ENCODE results near the gene DAGLA.

The DAGLA gene

GRCh38 chr11:61724437-61724836 is 44.2 kb downstream of the DAGLA start:
- H3K9ac ChIP-seq (ENCODE audit: low read length), result no peak overlapping the region
- H3K9me2 ChIP-seq (replicated peaks; ENCODE audit: insufficient read depth, low read length), result no peaks in the 10 kb centered on the region
- no peaks in the 10 kb centered on the region for H3F3A ChIP-seq (ENCODE audit: insufficient read depth)
- no peak overlapping the region for H3K4me2 ChIP-seq (ENCODE audit: low read depth, low read length, poor library complexity, severe bottlenecking)
- H4K20me1 ChIP-seq (ENCODE audit: low read depth, low read length), result no peaks in the 10 kb centered on the region
- no peaks in the 10 kb centered on the region for H3K9me3 ChIP-seq (ENCODE audit: insufficient read depth, low read length)
- no peak overlapping the region for H3K27ac ChIP-seq (ENCODE audit: low read depth, low read length)
- H2AFZ ChIP-seq (ENCODE audit: low read depth, low read length, severe bottlenecking), result no peak overlapping the region
- no peak overlapping the region for H3K4me3 ChIP-seq (ENCODE audit: insufficient read depth, low read length, poor library complexity, severe bottlenecking)
- TF ChIP-seq EZH2phosphoT487 (conservative IDR thresholded peaks at IDR 0.05; ENCODE audit: low read length) (no peak), CTCF (IDR thresholded peaks at IDR 0.05; ENCODE audit: insufficient read depth, low read length, poor library complexity, severe bottlenecking) (no peak)
- no peaks in the 10 kb centered on the region for H3K36me3 ChIP-seq (ENCODE audit: low read length)
- H3K79me2 ChIP-seq (ENCODE audit: insufficient read depth, low read length), result no peaks in the 10 kb centered on the region
- H3K27me3 ChIP-seq (ENCODE audit: low read length), result no peaks in the 10 kb centered on the region

- Histone ChIP-seq H3K4me3 (ENCODE audit: insufficient read depth, low read length, poor library complexity, severe bottlenecking) (no peak overlapping the region), H3K9me3 (ENCODE audit: insufficient read depth, low read length) (no peaks in the 10 kb centered on the region), H3K27me3 (ENCODE audit: low read length) (no peaks in the 10 kb centered on the region), H4K20me1 (ENCODE audit: low read depth, low read length) (no peaks in the 10 kb centered on the region), H3K4me2 (ENCODE audit: low read depth, low read length, poor library complexity, severe bottlenecking) (no peak overlapping the region), H3F3A (ENCODE audit: insufficient read depth) (no peaks in the 10 kb centered on the region), H2AFZ (ENCODE audit: low read depth, low read length, severe bottlenecking) (no peak overlapping the region), H3K9ac (ENCODE audit: low read length) (no peak overlapping the region), H3K9me2 (replicated peaks; ENCODE audit: insufficient read depth, low read length) (no peaks in the 10 kb centered on the region), H3K27ac (ENCODE audit: low read depth, low read length) (no peak overlapping the region), H3K36me3 (ENCODE audit: low read length) (no peaks in the 10 kb centered on the region), H3K79me2 (ENCODE audit: insufficient read depth, low read length) (no peaks in the 10 kb centered on the region)
- TF ChIP-seq EZH2phosphoT487 (conservative IDR thresholded peaks at IDR 0.05; ENCODE audit: low read length), result no peak
- no peak for TF ChIP-seq CTCF (IDR thresholded peaks at IDR 0.05; ENCODE audit: insufficient read depth, low read length, poor library complexity, severe bottlenecking)
Measured at GRCh38 chr11:61725781-61726231, 45.6 kb downstream of the DAGLA start.

- Histone ChIP-seq H3K9me2 (replicated peaks; ENCODE audit: insufficient read depth, low read length) (no peaks in the 10 kb centered on the region), H3K9me3 (ENCODE audit: insufficient read depth, low read length) (no peaks in the 10 kb centered on the region), H3K27me3 (ENCODE audit: low read length) (no peaks in the 10 kb centered on the region), H3K4me2 (ENCODE audit: low read depth, low read length, poor library complexity, severe bottlenecking) (no peak overlapping the region), H4K20me1 (ENCODE audit: low read depth, low read length) (no peaks in the 10 kb centered on the region), H3K9ac (ENCODE audit: low read length) (no peak overlapping the region), H3K36me3 (ENCODE audit: low read length) (no peaks in the 10 kb centered on the region), H3K79me2 (ENCODE audit: insufficient read depth, low read length) (no peaks in the 10 kb centered on the region), H2AFZ (ENCODE audit: low read depth, low read length, severe bottlenecking) (no peak overlapping the region), H3K27ac (ENCODE audit: low read depth, low read length) (no peak overlapping the region), H3K4me3 (ENCODE audit: insufficient read depth, low read length, poor library complexity, severe bottlenecking) (no peak overlapping the region), H3F3A (ENCODE audit: insufficient read depth) (no peaks in the 10 kb centered on the region)
- TF ChIP-seq CTCF (IDR thresholded peaks at IDR 0.05; ENCODE audit: insufficient read depth, low read length, poor library complexity, severe bottlenecking) (no peak), EZH2phosphoT487 (conservative IDR thresholded peaks at IDR 0.05; ENCODE audit: low read length) (no peak)
Measured at GRCh38 chr11:61726775-61727174, 46.6 kb downstream of the DAGLA start.

All from SU-DHL-6 (cell line).